GM19351 (cell line): ENCODE measurements around the gene LRP1.

Experiments
- ATAC-seq: cut with Tn5 transposase; IDR thresholded peaks from one replicate; pipeline ENCODE4 v1.9.1; 2021; ENCODE audit warnings: mild to moderate bottlenecking, moderate library complexity; ENCODE audit not compliant: unreplicated experiment

Gene LRP1

GRCh38 chr12:57127726-57128518 is at the start of gene LRP1:
Gene LRP1, plus strand, starts transcription at chr12:57128483. Its CDS starts 482 bp downstream, at chr12:57128965.
- ATAC-seq = no peak

GRCh38 chr12:57078519-57079404 is 49.5 kb upstream of the LRP1 start, which contains the start of gene NEMP1:
Gene NEMP1, minus strand, starts transcription at chr12:57078791. Its CDS starts 46 bp downstream, at chr12:57078745.
- ATAC-seq = peak; percentile 95

GRCh38 chr12:57079821-57080220 is 48.5 kb upstream of the LRP1 start:
- ATAC-seq = no peak

- no peak for ATAC-seq
Measured at GRCh38 chr12:57080855-57081254, 47.4 kb upstream of the LRP1 start.

- no peak for ATAC-seq
Measured at GRCh38 chr12:57085999-57086492, 42.2 kb upstream of the LRP1 start.

- ATAC-seq = no peak
Measured at GRCh38 chr12:57086493-57087009, 41.7 kb upstream of the LRP1 start.

- ATAC-seq = peak; percentile 29
Measured at GRCh38 chr12:57087010-57087690, 41.1 kb upstream of the LRP1 start.

- ATAC-seq = peak; percentile 40
Measured at GRCh38 chr12:57087691-57088353, 40.5 kb upstream of the LRP1 start.

GRCh38 chr12:57088354-57089270 is 39.7 kb upstream of the LRP1 start, which contains the start of gene NAB2:
Gene NAB2, plus strand, starts transcription at chr12:57089114. Its CDS starts 158 bp downstream, at chr12:57089272.
- peak; percentile 53 for ATAC-seq

- no peak for ATAC-seq
Measured at GRCh38 chr12:57089271-57090245, 38.7 kb upstream of the LRP1 start.

GRCh38 chr12:57090490-57090889 is 37.8 kb upstream of the LRP1 start:
- no peak for ATAC-seq

- no peak for ATAC-seq
Measured at GRCh38 chr12:57090924-57091637, 37.2 kb upstream of the LRP1 start.

GRCh38 chr12:57091638-57092528 is 36.4 kb upstream of the LRP1 start:
- ATAC-seq = no peak

- ATAC-seq = no peak
Measured at GRCh38 chr12:57092529-57092862, 35.8 kb upstream of the LRP1 start.

- no peak for ATAC-seq
Measured at GRCh38 chr12:57092876-57093414, 35.3 kb upstream of the LRP1 start.
